HCT116 (cell line): ENCODE data around the gene SLC39A13. TPM values are rescaled to one million over a fixed set of nuclear protein-coding genes. Genes with fewer than 3 reads are reported as not detected.

Source experiments
- microRNA-seq: library from miRNA; unstranded; fragments of <30 nt; microRNA quantifications from one replicate; pipeline ENCODE4, GENCODE V29; 2016; ENCODE audit warnings: borderline number of aligned reads
- total RNA-seq: library from RNA; stranded (reverse); gene quantifications from one replicate; pipeline ENCODE4 v1.2.1, GENCODE V29; 2021; ENCODE audit not compliant: unreplicated experiment

SLC39A13 gene
- total RNA-seq, 1 experiment from 2014 or later, result 23.9 TPM

Small RNAs within 50 kb of the gene (microRNA-seq; reads per million reads assigned to microRNA genes)
- gene MIR4487, result not detected

Other genes starting within 250 kb of the SLC39A13 start
- gene ARFGAP2, start 231.7 kb upstream of the SLC39A13 start, total RNA-seq, result 73.5 TPM
- 63.1 TPM for gene PACSIN3, start 222.2 kb upstream of the SLC39A13 start, total RNA-seq
- 64.0 TPM for gene DDB2, start 193.6 kb upstream of the SLC39A13 start, total RNA-seq
- gene ACP2, start 159.8 kb upstream of the SLC39A13 start, total RNA-seq, result 21.5 TPM
- gene NR1H3, start 150.6 kb upstream of the SLC39A13 start, total RNA-seq, result 23.5 TPM
- 37.1 TPM for gene MADD, start 138.5 kb upstream of the SLC39A13 start, total RNA-seq
- gene MYBPC3, start 55.9 kb upstream of the SLC39A13 start, total RNA-seq, result 0.25 TPM
- 0.32 TPM for gene SPI1, start 30.0 kb upstream of the SLC39A13 start, total RNA-seq
- gene PSMC3, start 17.8 kb downstream of the SLC39A13 start, total RNA-seq, result 155 TPM
- 0.57 TPM for gene RAPSN, start 40.5 kb downstream of the SLC39A13 start, total RNA-seq
- gene CELF1, start 144.5 kb downstream of the SLC39A13 start, total RNA-seq, result 133 TPM
- gene PTPMT1, start 157.0 kb downstream of the SLC39A13 start, total RNA-seq, result 71.6 TPM
- gene KBTBD4, start 170.4 kb downstream of the SLC39A13 start, total RNA-seq, result 13.2 TPM
- 134 TPM for gene NDUFS3, start 170.5 kb downstream of the SLC39A13 start, total RNA-seq
- not detected for gene FAM180B, start 178.1 kb downstream of the SLC39A13 start, total RNA-seq
- gene C1QTNF4, start 185.8 kb downstream of the SLC39A13 start, total RNA-seq, result 0.34 TPM
- gene MTCH2, start 234.0 kb downstream of the SLC39A13 start, total RNA-seq, result 138 TPM